ENCODE data around the gene SLC22A1. TPM values are rescaled to one million over a fixed set of nuclear protein-coding genes. Genes with fewer than 3 reads are reported as not detected.

SLC22A1 gene
- polyA plus RNA-seq, 1 donor from 2014 or later, result 0.71 TPM

DNA sequence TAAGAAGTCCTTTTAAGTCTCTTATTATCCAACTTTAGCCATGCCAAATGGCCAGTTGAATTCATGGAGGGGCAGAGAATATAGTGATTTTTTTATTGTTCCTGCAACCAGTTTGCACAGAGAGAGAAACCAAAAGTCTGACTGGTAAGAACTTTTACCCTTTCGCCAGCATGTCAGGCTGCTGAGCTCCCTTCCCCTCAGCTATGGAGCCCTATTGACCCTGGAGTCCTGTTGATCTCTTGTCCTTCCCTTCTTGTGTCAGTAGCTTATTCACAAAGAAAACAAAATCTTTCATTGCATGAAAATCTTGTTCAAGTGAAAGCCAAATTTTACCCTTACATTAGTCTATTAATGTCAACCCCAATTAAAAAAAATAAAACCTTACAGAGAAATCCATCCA is 1.5 kb upstream of the SLC22A1 start:
- Histone ChIP-seq H3K27me3 (ENCODE audit: insufficient read depth, low read depth, low read length) (no peaks in the 10 kb centered on the region), H3K9ac (ENCODE audit: low read length) (no peak overlapping the region), H3K9me3 (ENCODE audit: low read length) (no peaks in the 10 kb centered on the region), H3K4me3 (ENCODE audit: low read length) (no peak overlapping the region), H3K27ac (ENCODE audit: low read length) (no peak overlapping the region), H3K36me3 (ENCODE audit: insufficient read depth, low read length) (no peaks in the 10 kb centered on the region), H4K20me1 (ENCODE audit: insufficient read depth) (no peaks in the 10 kb centered on the region), H3F3A (ENCODE audit: insufficient read depth, low read length, poor library complexity, severe bottlenecking) (no peaks in the 10 kb centered on the region), H3K79me2 (replicated peaks; ENCODE audit: insufficient read depth, low read length) (no peaks in the 10 kb centered on the region), H3K4me2 (ENCODE audit: low read length) (no peak overlapping the region), H2AFZ (ENCODE audit: low read depth, low read length) (no peak overlapping the region), H3K9me2 (ENCODE audit: insufficient read depth, low read length) (no peaks in the 10 kb centered on the region)
- no peak for TF ChIP-seq EP300 (conservative IDR thresholded peaks at IDR 0.05; ENCODE audit: poor library complexity, severe bottlenecking)
- no peak for TF ChIP-seq MXI1 (conservative IDR thresholded peaks at IDR 0.05; ENCODE audit: poor library complexity, severe bottlenecking)
- no peak for TF ChIP-seq CTCF (IDR thresholded peaks at IDR 0.05; ENCODE audit: poor library complexity, severe bottlenecking)
- TF ChIP-seq, protein P1, sequence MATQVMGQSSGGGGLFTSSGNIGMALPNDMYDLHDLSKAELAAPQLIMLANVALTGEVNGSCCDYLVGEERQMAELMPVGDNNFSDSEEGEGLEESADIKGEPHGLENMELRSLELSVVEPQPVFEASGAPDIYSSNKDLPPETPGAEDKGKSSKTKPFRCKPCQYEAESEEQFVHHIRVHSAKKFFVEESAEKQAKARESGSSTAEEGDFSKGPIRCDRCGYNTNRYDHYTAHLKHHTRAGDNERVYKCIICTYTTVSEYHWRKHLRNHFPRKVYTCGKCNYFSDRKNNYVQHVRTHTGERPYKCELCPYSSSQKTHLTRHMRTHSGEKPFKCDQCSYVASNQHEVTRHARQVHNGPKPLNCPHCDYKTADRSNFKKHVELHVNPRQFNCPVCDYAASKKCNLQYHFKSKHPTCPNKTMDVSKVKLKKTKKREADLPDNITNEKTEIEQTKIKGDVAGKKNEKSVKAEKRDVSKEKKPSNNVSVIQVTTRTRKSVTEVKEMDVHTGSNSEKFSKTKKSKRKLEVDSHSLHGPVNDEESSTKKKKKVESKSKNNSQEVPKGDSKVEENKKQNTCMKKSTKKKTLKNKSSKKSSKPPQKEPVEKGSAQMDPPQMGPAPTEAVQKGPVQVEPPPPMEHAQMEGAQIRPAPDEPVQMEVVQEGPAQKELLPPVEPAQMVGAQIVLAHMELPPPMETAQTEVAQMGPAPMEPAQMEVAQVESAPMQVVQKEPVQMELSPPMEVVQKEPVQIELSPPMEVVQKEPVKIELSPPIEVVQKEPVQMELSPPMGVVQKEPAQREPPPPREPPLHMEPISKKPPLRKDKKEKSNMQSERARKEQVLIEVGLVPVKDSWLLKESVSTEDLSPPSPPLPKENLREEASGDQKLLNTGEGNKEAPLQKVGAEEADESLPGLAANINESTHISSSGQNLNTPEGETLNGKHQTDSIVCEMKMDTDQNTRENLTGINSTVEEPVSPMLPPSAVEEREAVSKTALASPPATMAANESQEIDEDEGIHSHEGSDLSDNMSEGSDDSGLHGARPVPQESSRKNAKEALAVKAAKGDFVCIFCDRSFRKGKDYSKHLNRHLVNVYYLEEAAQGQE (IDR thresholded peaks at IDR 0.05; ENCODE audit: borderline replicate concordance), result no peak
- TF ChIP-seq EZH2 (IDR thresholded peaks at IDR 0.05; ENCODE audit: borderline replicate concordance, insufficient read depth, low read length, poor library complexity, severe bottlenecking), result no peak
- no peak for TF ChIP-seq POLR2AphosphoS5 (IDR thresholded peaks at IDR 0.05)
- TF ChIP-seq RAD21 (conservative IDR thresholded peaks at IDR 0.05), result no peak
- no peak for TF ChIP-seq TAF1 (IDR thresholded peaks at IDR 0.05; ENCODE audit: low read depth)
- no peak for TF ChIP-seq SMC3 (conservative IDR thresholded peaks at IDR 0.05; ENCODE audit: poor library complexity)

- no peaks in the 10 kb centered on the region for H3K27me3 ChIP-seq (ENCODE audit: insufficient read depth, low read depth, low read length)
- H3K36me3 ChIP-seq (ENCODE audit: insufficient read depth, low read length), result no peaks in the 10 kb centered on the region
- H4K20me1 ChIP-seq (ENCODE audit: insufficient read depth), result no peaks in the 10 kb centered on the region
- no peaks in the 10 kb centered on the region for H3K79me2 ChIP-seq (replicated peaks; ENCODE audit: insufficient read depth, low read length)
- TF ChIP-seq MXI1 (conservative IDR thresholded peaks at IDR 0.05; ENCODE audit: poor library complexity, severe bottlenecking), result no peak
- no peak for TF ChIP-seq CTCF (IDR thresholded peaks at IDR 0.05; ENCODE audit: poor library complexity, severe bottlenecking)
- no peak overlapping the region for H3K27ac ChIP-seq (ENCODE audit: low read length)
- H3K4me2 ChIP-seq (ENCODE audit: low read length), result no peak overlapping the region
- no peak overlapping the region for H3K4me3 ChIP-seq (ENCODE audit: low read length)
- H3K9me3 ChIP-seq (ENCODE audit: low read length), result no peaks in the 10 kb centered on the region
- H2AFZ ChIP-seq (ENCODE audit: low read depth, low read length), result no peak overlapping the region
- H3K9me2 ChIP-seq (ENCODE audit: insufficient read depth, low read length), result no peaks in the 10 kb centered on the region
- no peak overlapping the region for H3K9ac ChIP-seq (ENCODE audit: low read length)
- H3F3A ChIP-seq (ENCODE audit: insufficient read depth, low read length, poor library complexity, severe bottlenecking), result no peaks in the 10 kb centered on the region
Measured at GRCh38 chr6:160121981-160122380, 366 bp downstream of the SLC22A1 start.
